OCI-LY1 (cell line): Measurements from ENCODE around the gene ANKRD53.
A peak's percentile ranks its signal among the peaks of the same experiment; 100 is the strongest.

ENCODE experiments used
- H2AFZ ChIP-seq: fragments of 200-600 bp; sonication (generic), shearing (Covaris generic); 2 replicates; pipeline ENCODE4 v1.6.0; 2014; ENCODE audit warnings: antibody characterized with exemption, mild to moderate bottlenecking, low read length
- H3F3A ChIP-seq: fragments of 200-600 bp; sonication (generic), shearing (Covaris generic); 2 replicates; pipeline ENCODE4 v1.6.0; 2014; ENCODE audit warnings: mild to moderate bottlenecking, antibody characterized with exemption, low read length, moderate library complexity; ENCODE audit not compliant: insufficient read depth
- H3K27ac ChIP-seq: fragments of 200-600 bp; sonication (generic); 2 replicates; pipeline ENCODE4 v1.5.1; 2014; ENCODE audit warnings: low read length, mixed run types, mild to moderate bottlenecking, low read depth; ENCODE audit not compliant: poor library complexity, severe bottlenecking
- H3K27me3 ChIP-seq: fragments of 200-600 bp; sonication (generic); 2 replicates; pipeline ENCODE4 v1.6.0; 2014; ENCODE audit warnings: antibody characterized with exemption, mild to moderate bottlenecking, low read length, moderate library complexity; ENCODE audit not compliant: insufficient read depth
- H3K36me3 ChIP-seq: fragments of 200-600 bp; sonication (generic); 2 replicates; pipeline ENCODE4 v1.6.1; 2014; ENCODE audit warnings: mild to moderate bottlenecking, antibody characterized with exemption, low read length, moderate library complexity, mixed read lengths; ENCODE audit not compliant: insufficient read depth
- H3K4me1 ChIP-seq: fragments of 200-600 bp; sonication (generic); 2 replicates; pipeline ENCODE4 v1.5.1; 2014; ENCODE audit warnings: mild to moderate bottlenecking, low read length, moderate library complexity; ENCODE audit not compliant: insufficient read depth, severe bottlenecking
- H3K4me2 ChIP-seq: fragments of 200-600 bp; sonication (generic), shearing (Covaris generic); 2 replicates; pipeline ENCODE4 v1.6.1; 2014; ENCODE audit warnings: low read length
- H3K4me3 ChIP-seq: fragments of 200-600 bp; sonication (generic); 2 replicates; pipeline ENCODE4 v1.5.1; 2014; ENCODE audit warnings: low read length, low read depth, mild to moderate bottlenecking, mixed read lengths; ENCODE audit not compliant: poor library complexity, severe bottlenecking
- H3K79me2 ChIP-seq: fragments of 200-600 bp; shearing (Covaris generic); 2 replicates; pipeline ENCODE4 v1.6.1; 2016; ENCODE audit warnings: mixed run types, low read length, mixed read lengths; ENCODE audit not compliant: insufficient read depth
- H3K9ac ChIP-seq: fragments of 200-600 bp; sonication (generic), shearing (Covaris generic); 2 replicates; pipeline ENCODE4 v1.6.1; 2014; ENCODE audit warnings: mild to moderate bottlenecking, low read length, mixed read lengths
- H3K9me2 ChIP-seq: fragments of 200-600 bp; sonication (generic), shearing (Covaris generic); 2 replicates; pipeline ENCODE4 v1.6.1; 2014; ENCODE audit warnings: low read depth, mild to moderate bottlenecking, low read length, mixed read lengths
- H3K9me3 ChIP-seq: fragments of 200-600 bp; shearing (Covaris generic); 2 replicates; pipeline ENCODE4 v1.6.1; 2014; ENCODE audit warnings: low read length, mixed read lengths
- H4K20me1 ChIP-seq: fragments of 200-600 bp; sonication (generic), shearing (Covaris generic); 2 replicates; pipeline ENCODE4 v1.6.0; 2016; ENCODE audit warnings: mild to moderate bottlenecking, low read length; ENCODE audit not compliant: insufficient read depth
- EZH2 ChIP-seq: fragments of 200-600 bp; sonication (generic), shearing (Covaris generic); IDR thresholded peaks from 2 replicates; pipeline ENCODE4 v1.8.0; 2017; ENCODE audit warnings: borderline replicate concordance, mixed run types, mild to moderate bottlenecking, antibody characterized with exemption, low read length, moderate library complexity, mixed read lengths
- TF ChIP-seq, protein P1 (sequence below): fragments of 200-600 bp; sonication (generic), shearing (Covaris generic); IDR thresholded peaks from 2 replicates; pipeline ENCODE4 v1.5.1; 2017; ENCODE audit warnings: mild to moderate bottlenecking, antibody characterized with exemption, low read length, moderate library complexity, mixed read lengths

ANKRD53 gene

DNA sequence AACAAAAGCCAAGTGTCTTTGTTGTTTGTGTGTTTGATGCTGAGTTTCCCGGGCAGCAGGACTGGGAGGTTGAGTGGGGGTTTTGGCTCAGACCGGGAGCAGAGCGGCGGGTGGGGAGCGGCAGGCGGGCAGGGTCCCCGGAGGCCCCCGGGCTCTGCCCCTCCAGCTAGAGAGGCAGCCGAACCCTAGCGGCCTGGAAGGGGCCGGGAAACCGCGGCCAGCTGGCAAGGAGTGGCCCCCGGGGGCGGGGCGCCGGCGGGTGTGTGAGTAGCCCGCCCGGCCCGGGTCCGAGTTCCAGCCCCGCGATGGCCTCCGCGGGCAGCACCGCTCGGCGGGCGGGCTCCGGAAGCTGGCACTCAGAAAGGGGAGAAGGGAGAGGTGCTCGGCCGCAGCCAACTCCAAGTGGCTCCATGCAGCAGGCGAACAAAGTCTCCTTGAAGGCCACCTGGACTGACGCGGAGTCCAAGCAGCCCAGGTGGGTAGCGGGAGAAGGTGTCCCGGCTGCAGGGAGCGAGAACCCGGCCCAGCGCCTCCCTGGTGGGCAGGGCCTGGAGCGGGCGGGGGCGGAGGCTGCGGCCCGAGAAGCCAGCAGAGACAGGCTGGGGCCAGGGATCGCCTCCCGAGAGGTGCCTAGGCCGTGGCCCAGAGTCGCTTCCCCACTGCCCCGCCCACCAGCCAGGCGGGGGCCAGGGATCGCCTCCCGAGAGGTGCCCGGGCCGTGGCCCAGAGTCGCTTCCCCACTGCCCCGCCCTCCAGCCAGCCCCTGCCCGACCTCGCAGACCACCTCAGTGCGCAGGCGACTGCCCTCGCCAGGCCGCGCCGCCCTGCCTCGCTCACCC, at the start of gene ANKRD53:
Gene ANKRD53, plus strand, starts transcription at position 290 of the 839 bp plus-strand sequence. Its CDS starts 16 bp downstream, at position 306.
- Histone ChIP-seq H3K27ac (no peak within 1 kb of the TSS), H3K4me3 (peak within 1 kb of the TSS; percentile 68), H3K27me3 (no peaks in the 10 kb centered on the region), H3K79me2 (no peaks in the 10 kb centered on the region), H3F3A (no peaks in the 10 kb centered on the region), H4K20me1 (no peaks in the 10 kb centered on the region), H3K9me3 (no peaks in the 10 kb centered on the region), H3K9me2 (no peaks in the 10 kb centered on the region), H3K4me1 (peaks cover 13% of the 10 kb centered on the region), H3K4me2 (peak within 1 kb of the TSS; percentile 89), H3K36me3 (no peaks in the 10 kb centered on the region), H2AFZ (no peak within 1 kb of the TSS), H3K9ac (no peak within 1 kb of the TSS)
- TF ChIP-seq EZH2: no peak
- TF ChIP-seq, protein P1, sequence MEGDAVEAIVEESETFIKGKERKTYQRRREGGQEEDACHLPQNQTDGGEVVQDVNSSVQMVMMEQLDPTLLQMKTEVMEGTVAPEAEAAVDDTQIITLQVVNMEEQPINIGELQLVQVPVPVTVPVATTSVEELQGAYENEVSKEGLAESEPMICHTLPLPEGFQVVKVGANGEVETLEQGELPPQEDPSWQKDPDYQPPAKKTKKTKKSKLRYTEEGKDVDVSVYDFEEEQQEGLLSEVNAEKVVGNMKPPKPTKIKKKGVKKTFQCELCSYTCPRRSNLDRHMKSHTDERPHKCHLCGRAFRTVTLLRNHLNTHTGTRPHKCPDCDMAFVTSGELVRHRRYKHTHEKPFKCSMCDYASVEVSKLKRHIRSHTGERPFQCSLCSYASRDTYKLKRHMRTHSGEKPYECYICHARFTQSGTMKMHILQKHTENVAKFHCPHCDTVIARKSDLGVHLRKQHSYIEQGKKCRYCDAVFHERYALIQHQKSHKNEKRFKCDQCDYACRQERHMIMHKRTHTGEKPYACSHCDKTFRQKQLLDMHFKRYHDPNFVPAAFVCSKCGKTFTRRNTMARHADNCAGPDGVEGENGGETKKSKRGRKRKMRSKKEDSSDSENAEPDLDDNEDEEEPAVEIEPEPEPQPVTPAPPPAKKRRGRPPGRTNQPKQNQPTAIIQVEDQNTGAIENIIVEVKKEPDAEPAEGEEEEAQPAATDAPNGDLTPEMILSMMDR: no peak

GRCh38 chr2:70930371-70931329, 47.8 kb upstream of the ANKRD53 start:
- Histone ChIP-seq H3K9me2 (no peaks in the 10 kb centered on the region), H3K79me2 (no peaks in the 10 kb centered on the region), H3K27ac (no peak overlapping the region), H3K9ac (no peak overlapping the region), H3K36me3 (no peaks in the 10 kb centered on the region), H3K4me2 (no peak overlapping the region), H2AFZ (no peak overlapping the region), H3F3A (no peaks in the 10 kb centered on the region), H3K27me3 (no peaks in the 10 kb centered on the region), H3K9me3 (no peaks in the 10 kb centered on the region), H3K4me1 (no peaks in the 10 kb centered on the region), H3K4me3 (no peak overlapping the region), H4K20me1 (no peaks in the 10 kb centered on the region)
- TF ChIP-seq, protein P1: no peak
- no peak for TF ChIP-seq EZH2

DNA sequence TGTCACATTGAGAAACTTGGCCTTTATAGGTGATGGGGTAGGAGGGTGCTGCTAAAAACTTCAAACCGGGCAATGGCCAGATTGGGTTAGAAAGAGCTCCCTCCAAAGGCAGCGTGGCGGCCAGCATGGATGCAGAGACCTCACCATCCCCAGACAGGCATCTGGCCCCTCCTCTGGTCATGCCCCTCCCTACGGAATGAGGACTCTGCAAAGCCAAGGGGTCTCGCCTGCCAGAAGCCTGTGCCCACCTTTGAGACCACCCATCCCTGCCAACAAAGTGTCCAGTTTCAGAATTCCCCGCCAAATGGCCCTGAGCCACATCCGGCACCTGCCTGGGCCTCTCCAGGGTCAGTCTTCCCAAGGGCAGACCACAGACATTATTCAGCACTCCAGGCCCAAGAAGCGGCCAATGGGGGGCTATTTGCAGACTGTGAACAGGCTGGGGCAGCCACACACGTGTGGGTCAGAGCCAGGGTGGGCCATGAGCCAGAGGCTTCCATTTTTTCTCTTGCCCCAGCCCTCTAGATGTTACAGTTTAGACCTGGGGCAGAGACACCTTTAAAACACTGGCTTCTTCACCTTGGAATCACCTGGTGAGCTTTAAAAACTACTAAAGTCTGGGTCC, 46.9 kb upstream of the ANKRD53 start:
- Histone ChIP-seq H3K4me2 (no peak overlapping the region), H3K9me3 (no peaks in the 10 kb centered on the region), H3K36me3 (no peaks in the 10 kb centered on the region), H3K79me2 (no peaks in the 10 kb centered on the region), H2AFZ (no peak overlapping the region), H3F3A (no peaks in the 10 kb centered on the region), H3K27ac (no peak overlapping the region), H3K9me2 (no peaks in the 10 kb centered on the region), H3K4me1 (no peaks in the 10 kb centered on the region), H3K27me3 (no peaks in the 10 kb centered on the region), H4K20me1 (no peaks in the 10 kb centered on the region), H3K9ac (no peak overlapping the region), H3K4me3 (no peak overlapping the region)
- TF ChIP-seq, protein P1: no peak
- TF ChIP-seq EZH2: no peak
